NB4 (cell line): ENCODE data around the gene GSS.

Experiments
- MAX ChIP-seq: IDR thresholded peaks from 2 replicates; pipeline ENCODE4 v1.6.1; 2011; ENCODE audit warnings: low read depth, low read length
- MYC ChIP-seq: IDR thresholded peaks from 2 replicates; pipeline ENCODE4 v1.6.1; 2011; ENCODE audit warnings: low read depth, low read length
- POLR2A ChIP-seq: IDR thresholded peaks from 2 replicates; pipeline ENCODE4 v1.6.1; 2011; ENCODE audit warnings: mild to moderate bottlenecking; ENCODE audit not compliant: insufficient read length; ENCODE audit errors: extremely low read depth
- TF ChIP-seq, protein P1 (sequence below): IDR thresholded peaks from one replicate; pipeline ENCODE4 v1.5.1; 2012; ENCODE audit warnings: low read depth, low read length

DNA sequence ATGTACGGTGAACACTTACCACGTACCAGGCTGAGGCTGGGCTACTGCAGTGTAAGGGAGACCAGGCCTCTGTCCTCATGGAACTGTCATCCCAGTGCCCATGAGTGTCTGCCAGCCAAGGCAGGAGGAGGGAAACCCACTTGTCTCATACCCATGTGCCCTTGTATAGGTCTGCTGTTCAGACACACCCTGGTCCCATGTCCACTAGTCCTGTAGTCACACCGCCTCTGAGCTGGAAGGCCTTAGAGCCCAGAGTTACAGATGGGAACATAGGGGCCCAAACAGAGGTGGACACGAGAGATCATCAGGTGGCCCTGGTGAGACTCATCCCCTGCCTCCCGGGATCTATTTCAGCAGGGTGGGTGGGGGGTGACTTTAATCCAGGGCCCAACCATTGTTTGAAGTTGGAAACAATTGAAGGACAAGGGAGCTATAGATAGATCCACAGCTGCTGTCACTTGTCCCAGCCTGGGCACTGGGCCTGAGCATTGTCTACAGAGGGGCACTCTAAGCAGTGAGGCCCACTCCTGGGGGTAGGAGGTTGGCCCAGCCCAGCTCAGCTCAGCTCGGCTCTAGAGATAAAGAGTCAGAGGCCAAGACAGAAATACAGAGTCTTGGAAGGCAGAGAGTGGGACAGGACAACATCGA is 14.7 kb upstream of the GSS start:
- TF ChIP-seq POLR2A = no peak
- TF ChIP-seq, protein P1, sequence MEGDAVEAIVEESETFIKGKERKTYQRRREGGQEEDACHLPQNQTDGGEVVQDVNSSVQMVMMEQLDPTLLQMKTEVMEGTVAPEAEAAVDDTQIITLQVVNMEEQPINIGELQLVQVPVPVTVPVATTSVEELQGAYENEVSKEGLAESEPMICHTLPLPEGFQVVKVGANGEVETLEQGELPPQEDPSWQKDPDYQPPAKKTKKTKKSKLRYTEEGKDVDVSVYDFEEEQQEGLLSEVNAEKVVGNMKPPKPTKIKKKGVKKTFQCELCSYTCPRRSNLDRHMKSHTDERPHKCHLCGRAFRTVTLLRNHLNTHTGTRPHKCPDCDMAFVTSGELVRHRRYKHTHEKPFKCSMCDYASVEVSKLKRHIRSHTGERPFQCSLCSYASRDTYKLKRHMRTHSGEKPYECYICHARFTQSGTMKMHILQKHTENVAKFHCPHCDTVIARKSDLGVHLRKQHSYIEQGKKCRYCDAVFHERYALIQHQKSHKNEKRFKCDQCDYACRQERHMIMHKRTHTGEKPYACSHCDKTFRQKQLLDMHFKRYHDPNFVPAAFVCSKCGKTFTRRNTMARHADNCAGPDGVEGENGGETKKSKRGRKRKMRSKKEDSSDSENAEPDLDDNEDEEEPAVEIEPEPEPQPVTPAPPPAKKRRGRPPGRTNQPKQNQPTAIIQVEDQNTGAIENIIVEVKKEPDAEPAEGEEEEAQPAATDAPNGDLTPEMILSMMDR = no peak
- no peak for TF ChIP-seq MYC
- no peak for TF ChIP-seq MAX
